SK-N-SH treated with all-trans-retinoic acid at 6 μM for 48 hours (cell line): ENCODE measurements around the gene C5AR2.

Experiments used
- CREB5 ChIP-seq: fragments of 250-450 bp; sonication (Bioruptor Pico); IDR thresholded peaks from 2 replicates; pipeline ENCODE4 v1.5.1; 2020; ENCODE audit warnings: low read depth, mild to moderate bottlenecking, moderate library complexity
- ESRRG ChIP-seq: fragments of 250-450 bp; sonication (Bioruptor Pico); IDR thresholded peaks from 2 replicates; pipeline ENCODE4 v1.6.1; 2021; ENCODE audit warnings: mild to moderate bottlenecking
- ISL1 ChIP-seq: fragments of 250-450 bp; sonication (Bioruptor Pico); IDR thresholded peaks from 2 replicates; pipeline ENCODE4 v2.1.2; 2022; ENCODE audit warnings: mild to moderate bottlenecking, moderate library complexity
- POU6F1 ChIP-seq: fragments of 250-450 bp; sonication (Bioruptor Pico); IDR thresholded peaks from 2 replicates; pipeline ENCODE4 v1.8.0; 2021; ENCODE audit warnings: low read depth, mild to moderate bottlenecking, moderate library complexity, borderline replicate concordance
- TOX ChIP-seq: fragments of 250-450 bp; sonication (Bioruptor Pico); IDR thresholded peaks from 2 replicates; pipeline ENCODE4 v1.8.0; 2021; ENCODE audit warnings: mild to moderate bottlenecking, moderate library complexity, borderline replicate concordance

- TF ChIP-seq CREB5 (CRISPR knock-in tag) (no peak), ISL1 (CRISPR knock-in tag) (no peak), TOX (CRISPR knock-in tag) (no peak), ESRRG (no peak), POU6F1 (no peak)
Observed at GRCh38 chr19:47303966-47304365, 28.0 kb upstream of the C5AR2 start.
